Skin epidermis (tissue), 12 donors: ENCODE data around the gene ZNF592.
A peak's percentile ranks its signal among the peaks of the same experiment; 100 is the strongest.

Experiments used
- H3K27ac ChIP-seq, 21 experiments: fragments of 200-600 bp; sonication (generic) in 11 of 21; one replicate each; pipeline ENCODE4 v1.5.0; 2020; ENCODE audit warnings: mild to moderate bottlenecking in 3 of 21, inconsistent platforms in 2 of 21, moderate library complexity in 2 of 21
- H3K4me3 ChIP-seq, 7 experiments: fragments of 200-600 bp; sonication (generic) in 2 of 7; one replicate each; pipeline ENCODE4 v1.5.0; 2020; ENCODE audit warnings: inconsistent platforms in 2 of 7, mild to moderate bottlenecking in 2 of 7, moderate library complexity in 1 of 7

Gene ZNF592

GRCh38 chr15:84821501-84822021 is 73.2 kb downstream of the ZNF592 start:
- Histone ChIP-seq H3K27ac (no peak overlapping the region), H3K4me3 (no peak overlapping the region)

GRCh38 chr15:84822653-84823281 is 74.4 kb downstream of the ZNF592 start:
- H3K27ac ChIP-seq, result no peak overlapping the region
- no peak overlapping the region for H3K4me3 ChIP-seq

DNA sequence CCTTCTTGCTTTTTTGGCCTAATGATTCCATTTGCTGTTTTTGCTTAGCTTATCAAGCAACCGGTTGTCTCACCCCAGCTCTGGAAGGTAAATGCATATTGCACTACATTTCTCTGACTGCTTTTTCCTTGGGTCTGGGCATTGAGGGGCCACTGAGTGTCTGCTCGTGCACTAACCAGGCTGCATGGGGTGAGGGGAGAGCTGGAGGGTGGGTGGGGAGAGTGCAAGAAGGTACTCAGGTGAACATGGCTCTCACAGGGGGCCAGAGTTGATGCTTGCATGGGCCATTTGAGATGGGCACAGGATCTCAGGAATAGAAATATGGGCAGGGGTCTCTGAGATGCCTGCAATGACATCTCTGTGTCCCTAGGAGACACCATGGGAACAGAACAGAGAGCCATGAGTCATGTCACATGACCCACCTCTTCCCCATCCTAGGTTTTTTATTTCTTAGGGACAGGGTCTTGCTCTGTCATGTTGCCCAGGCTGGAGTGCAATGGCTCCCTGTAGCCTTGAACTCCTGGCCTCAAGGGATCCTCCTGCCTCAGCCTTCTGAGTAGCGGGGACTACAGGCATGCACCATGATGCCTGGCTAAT is 75.0 kb downstream of the ZNF592 start:
- no peak overlapping the region for H3K4me3 ChIP-seq
- H3K27ac ChIP-seq, result no peak overlapping the region

GRCh38 chr15:84824260-84825007 is 76.0 kb downstream of the ZNF592 start:
- no peak overlapping the region for H3K4me3 ChIP-seq
- H3K27ac ChIP-seq, result peak overlapping the region in 1 of 21 experiments; percentile 10

GRCh38 chr15:84826369-84826823 is 78.0 kb downstream of the ZNF592 start:
- Histone ChIP-seq H3K27ac (no peak overlapping the region), H3K4me3 (no peak overlapping the region)

DNA sequence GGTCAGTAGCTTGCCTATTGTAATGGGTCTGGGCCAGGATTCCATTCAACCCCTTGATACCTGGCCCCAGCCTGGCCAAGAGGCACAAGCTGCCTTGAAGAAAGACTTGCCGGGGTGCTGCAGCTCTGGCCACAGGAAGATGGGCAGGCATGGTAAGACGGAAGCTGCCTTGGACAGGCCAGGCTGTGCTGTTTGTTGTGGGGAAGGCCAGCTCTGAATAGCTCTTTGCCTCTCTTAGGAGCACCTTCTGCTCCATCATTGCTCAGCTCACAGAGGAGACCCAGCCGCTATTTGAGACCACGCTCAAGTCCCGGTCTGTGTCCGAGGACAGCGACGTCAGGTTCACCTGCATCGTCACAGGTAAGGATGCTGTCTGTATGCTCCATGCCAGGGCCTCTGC is 78.9 kb downstream of the ZNF592 start:
- no peak overlapping the region for H3K4me3 ChIP-seq
- no peak overlapping the region for H3K27ac ChIP-seq

DNA sequence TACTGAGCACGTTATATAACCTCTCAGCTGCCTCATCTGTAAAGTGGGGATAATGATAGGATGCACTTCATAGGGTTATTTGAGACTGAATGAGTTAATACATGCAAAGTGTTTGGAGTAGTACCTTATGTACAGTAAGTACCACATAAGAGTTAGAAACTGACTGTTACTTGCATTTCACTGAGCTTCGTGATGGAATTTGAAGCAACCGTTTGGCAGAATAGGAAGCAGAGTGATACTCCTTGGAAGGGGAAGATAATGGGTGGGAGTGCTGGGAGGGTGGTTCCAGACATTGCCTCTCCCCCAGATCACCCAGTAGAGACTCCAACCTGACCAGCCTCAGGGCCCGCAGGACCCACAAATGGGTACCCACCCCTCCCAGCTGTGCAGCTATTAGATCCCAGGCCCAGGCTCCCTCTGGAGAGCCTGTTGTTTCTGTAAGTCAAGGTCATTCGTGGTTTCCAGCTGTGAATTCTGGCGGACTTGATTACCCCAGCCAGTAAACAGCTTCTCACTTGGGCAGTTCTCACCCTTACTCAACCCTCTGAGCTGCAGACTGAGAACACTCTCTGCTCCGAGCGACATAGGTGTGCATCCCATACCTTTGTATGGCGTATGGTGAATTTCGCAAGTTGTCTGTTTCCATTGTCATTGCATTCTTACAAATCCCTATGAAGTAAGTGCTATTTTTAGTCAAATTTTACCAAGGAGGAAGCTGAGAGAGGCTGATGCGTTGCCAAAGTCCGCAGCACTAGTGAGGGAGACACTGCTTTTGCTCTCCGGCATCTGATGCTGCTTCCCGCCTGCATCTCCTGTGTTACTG is 79.9 kb downstream of the ZNF592 start:
- no peak overlapping the region for H3K4me3 ChIP-seq
- no peak overlapping the region for H3K27ac ChIP-seq

GRCh38 chr15:84829428-84829827 is 81.0 kb downstream of the ZNF592 start:
- Histone ChIP-seq H3K27ac (no peak overlapping the region), H3K4me3 (no peak overlapping the region)

DNA sequence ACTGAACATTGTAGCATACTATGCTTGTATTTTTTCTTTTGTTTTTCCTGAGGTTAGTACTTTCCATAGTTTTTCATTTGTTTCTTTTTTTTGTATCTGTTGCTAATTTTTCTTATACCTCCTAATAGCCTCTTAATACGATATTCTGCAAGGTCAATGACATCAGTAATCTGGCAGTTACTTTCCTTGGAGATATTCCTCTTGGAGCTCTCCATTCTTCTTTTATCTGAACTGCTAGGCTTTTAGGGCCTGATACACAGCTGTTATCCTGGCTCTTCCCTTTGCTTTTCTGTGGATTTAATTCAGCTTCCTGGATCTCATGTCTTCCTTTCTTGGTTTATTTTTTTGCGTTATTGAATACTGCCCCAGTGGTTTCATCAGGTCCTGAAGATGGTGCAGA is 81.6 kb downstream of the ZNF592 start:
- no peak overlapping the region for H3K4me3 ChIP-seq
- H3K27ac ChIP-seq, result no peak overlapping the region

- Histone ChIP-seq H3K4me3 (no peak overlapping the region), H3K27ac (no peak overlapping the region)
These were observed 82.6 kb downstream of the ZNF592 start for GRCh38 chr15:84831028-84831427.

- Histone ChIP-seq H3K27ac (no peak overlapping the region), H3K4me3 (no peak overlapping the region)
These were observed 83.2 kb downstream of the ZNF592 start for GRCh38 chr15:84831613-84832012.

- Histone ChIP-seq H3K4me3 (no peak overlapping the region), H3K27ac (no peak overlapping the region)
These were observed 84.2 kb downstream of the ZNF592 start for GRCh38 chr15:84832448-84833040.

- Histone ChIP-seq H3K27ac (no peak overlapping the region), H3K4me3 (no peak overlapping the region)
These were observed 85.2 kb downstream of the ZNF592 start for GRCh38 chr15:84833447-84834228.

DNA sequence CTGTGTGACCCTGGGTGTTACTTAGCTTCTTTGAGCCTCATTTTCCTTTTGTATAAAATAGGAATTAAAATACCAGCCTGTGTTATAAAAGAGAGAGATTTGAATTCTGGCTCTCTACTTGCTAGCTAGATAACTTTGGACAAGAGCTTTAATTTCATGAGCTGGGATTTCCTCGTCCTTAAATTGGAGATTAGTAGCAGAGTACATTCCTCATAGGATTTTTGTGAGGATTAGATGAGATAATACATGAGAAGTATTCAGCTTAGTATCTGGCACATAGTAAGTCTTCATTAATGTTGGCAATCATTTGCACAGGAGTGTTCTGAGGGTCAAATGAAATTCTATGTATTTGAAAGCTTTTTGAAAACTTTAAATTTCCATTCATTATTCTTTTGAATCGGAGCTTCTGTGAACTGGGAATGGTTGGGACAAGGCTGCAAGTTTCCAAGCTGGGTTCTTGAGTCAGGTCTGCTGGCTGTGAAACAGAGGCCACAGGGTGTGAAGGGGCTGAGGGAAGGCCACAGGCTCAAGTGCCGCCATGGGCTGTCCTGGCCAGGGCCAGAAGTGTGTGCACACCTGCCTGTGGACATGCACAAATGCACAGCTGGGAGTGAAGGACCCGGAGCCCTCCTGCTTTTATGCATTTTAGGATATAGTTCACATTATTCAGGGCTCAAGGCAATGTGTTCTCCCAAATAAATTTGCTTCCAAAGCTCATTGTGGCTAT is 86.0 kb downstream of the ZNF592 start:
- Histone ChIP-seq H3K27ac (no peak overlapping the region), H3K4me3 (no peak overlapping the region)

DNA sequence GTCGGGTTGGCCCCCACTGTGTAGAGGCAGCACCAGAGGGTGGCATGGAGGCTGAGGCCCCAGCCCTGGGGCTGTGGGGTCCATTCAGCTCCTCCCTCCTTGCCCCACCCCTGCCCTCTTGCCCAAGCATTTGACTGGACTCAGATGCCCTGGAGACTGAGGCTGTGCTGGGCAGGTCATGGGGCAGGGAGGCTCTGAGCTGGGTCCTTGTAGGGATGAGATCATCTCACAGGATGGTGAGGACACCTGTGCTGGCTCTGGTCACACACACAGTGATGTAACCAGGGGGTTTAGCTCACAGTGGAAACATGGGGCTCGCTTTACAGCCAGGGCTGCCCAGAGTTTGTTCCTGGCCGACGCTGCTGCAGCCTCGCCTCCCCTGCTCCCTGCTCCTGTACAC is 86.6 kb downstream of the ZNF592 start:
- Histone ChIP-seq H3K4me3 (no peak overlapping the region), H3K27ac (no peak overlapping the region)

- H3K27ac ChIP-seq, result no peak overlapping the region
These were observed 87.4 kb downstream of the ZNF592 start for GRCh38 chr15:84835661-84836337.

GRCh38 chr15:84836844-84837243 is 88.5 kb downstream of the ZNF592 start:
- H3K27ac ChIP-seq, result no peak overlapping the region
- no peak overlapping the region for H3K4me3 ChIP-seq

More at GRCh38 chr15:84835661-84836337, 87.4 kb downstream of the ZNF592 start:
- no peak overlapping the region for H3K4me3 ChIP-seq

GRCh38 chr15:84839714-84840113 is 91.3 kb downstream of the ZNF592 start:
- Histone ChIP-seq H3K27ac (no peak overlapping the region), H3K4me3 (no peak overlapping the region)
